Activated T-helper 17 cell treated with anti-CD3 and anti-CD28 coated beads, Interleukin-2, amount 50 U/mL, for 72 hours (primary cell): ENCODE results near the gene ZNF385C. TPM values are rescaled to one million over a fixed set of nuclear protein-coding genes. Genes with fewer than 3 reads are reported as not detected.

ENCODE experiments used
- ATAC-seq: fragments of 150-1000 bp; cut with Tn5 transposase; replicated peaks from 2 replicates; pipeline ENCODE4 v1.10.0; 2021; ENCODE audit warnings: mild to moderate bottlenecking, moderate library complexity
- H3K27ac Mint-ChIP-seq: one replicate; pipeline ENCODE4 v1.8.0; 2022; ENCODE audit warnings: mixed read lengths
- H3K27me3 Mint-ChIP-seq: one replicate; pipeline ENCODE4 v1.8.0; 2022; ENCODE audit warnings: mixed read lengths
- H3K36me3 Mint-ChIP-seq: one replicate; pipeline ENCODE4 v1.8.0; 2022; ENCODE audit warnings: low read depth, mild to moderate bottlenecking, mixed read lengths
- H3K4me1 Mint-ChIP-seq: one replicate; pipeline ENCODE4 v1.8.0; 2022; ENCODE audit warnings: mixed read lengths
- H3K4me3 Mint-ChIP-seq: one replicate; pipeline ENCODE4 v1.8.0; 2022; ENCODE audit warnings: mild to moderate bottlenecking, mixed read lengths
- H3K9me3 Mint-ChIP-seq: one replicate; pipeline ENCODE4 v1.8.0; 2022; ENCODE audit warnings: mixed read lengths
- total RNA-seq, 2 donors: library from RNA; stranded (reverse); gene quantifications; one replicate each; pipeline ENCODE4 v1.2.3, GENCODE V29; 2022

ZNF385C gene
- total RNA-seq, 2 donors from 2014 or later, result 0.15 to 0.48 TPM

- no peaks in the 10 kb centered on the region for H3K27me3 Mint-ChIP-seq
- H3K27ac Mint-ChIP-seq, result no peak overlapping the region
- ATAC-seq, result no peak
- no peaks in the 10 kb centered on the region for H3K9me3 Mint-ChIP-seq
- peaks cover 64% of the 10 kb centered on the region for H3K36me3 Mint-ChIP-seq
- H3K4me1 Mint-ChIP-seq, result peaks cover 5% of the 10 kb centered on the region
- H3K4me3 Mint-ChIP-seq, result no peak overlapping the region
Measured at GRCh38 chr17:42005166-42005565, 93.1 kb downstream of the ZNF385C start.

DNA sequence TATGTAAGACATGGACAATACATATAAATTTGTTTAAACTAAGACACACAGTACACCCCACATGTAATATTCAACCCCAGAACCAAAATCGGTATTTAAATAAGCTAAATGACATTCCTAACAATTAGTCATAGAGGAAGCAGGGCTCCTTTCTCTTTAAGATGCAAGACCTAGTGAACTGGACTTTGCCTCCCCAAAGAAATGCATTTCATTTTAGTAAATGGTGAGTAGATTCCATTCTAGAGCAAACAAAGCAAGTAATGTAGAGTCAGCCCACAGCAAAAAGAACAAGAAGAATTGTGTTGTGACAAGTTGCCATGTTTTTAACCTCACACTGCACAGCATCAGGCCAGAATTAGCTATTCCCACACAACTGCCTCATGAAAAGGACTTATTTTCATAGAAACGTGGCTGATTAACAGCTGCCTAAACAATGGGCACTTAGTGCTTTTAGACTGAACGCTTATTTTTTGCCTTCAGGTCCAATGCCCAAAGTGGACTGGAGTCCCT is 95.4 kb downstream of the ZNF385C start:
- Mint-ChIP-seq H3K4me1 (peaks cover 5% of the 10 kb centered on the region), H3K36me3 (peaks cover 74% of the 10 kb centered on the region), H3K4me3 (no peak overlapping the region), H3K27ac (peak overlapping the region; percentile 21), H3K27me3 (no peaks in the 10 kb centered on the region), H3K9me3 (no peaks in the 10 kb centered on the region)
- ATAC-seq, result no peak

DNA sequence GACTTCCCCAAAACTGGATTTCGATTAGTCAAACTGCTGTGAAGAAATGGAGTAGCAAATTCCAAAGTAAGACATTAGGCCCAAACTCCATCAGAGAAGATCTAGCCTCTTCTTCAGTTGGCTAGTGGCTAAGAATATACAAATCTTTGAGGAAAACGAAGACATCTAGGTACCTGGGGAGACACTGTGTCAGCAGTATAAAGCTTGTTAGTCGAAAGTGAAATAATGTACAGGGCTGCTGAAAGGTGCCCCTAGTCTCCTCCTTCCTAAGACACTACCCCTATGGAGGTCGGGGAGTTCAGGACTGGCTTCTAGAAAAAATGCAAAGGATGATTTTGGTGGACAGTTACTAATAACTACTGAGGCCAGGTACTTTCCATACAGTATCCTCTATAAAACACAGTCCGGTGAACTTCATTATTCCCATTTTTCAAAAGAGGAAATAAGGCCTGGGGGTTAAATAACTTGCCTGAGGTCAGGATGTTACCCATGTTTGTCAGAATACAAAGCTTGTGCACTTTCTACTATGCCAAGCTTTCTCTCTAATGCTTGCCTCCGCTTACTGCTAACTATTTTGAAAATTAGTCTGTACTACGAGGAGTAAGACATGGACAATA is 96.0 kb downstream of the ZNF385C start:
- peaks cover 5% of the 10 kb centered on the region for H3K4me1 Mint-ChIP-seq
- ATAC-seq, result no peak
- no peak overlapping the region for H3K27ac Mint-ChIP-seq
- no peaks in the 10 kb centered on the region for H3K9me3 Mint-ChIP-seq
- no peak overlapping the region for H3K4me3 Mint-ChIP-seq
- H3K36me3 Mint-ChIP-seq, result peaks cover 78% of the 10 kb centered on the region
- no peaks in the 10 kb centered on the region for H3K27me3 Mint-ChIP-seq

GRCh38 chr17:42001729-42002128 is 96.5 kb downstream of the ZNF385C start:
- Mint-ChIP-seq H3K27me3 (no peaks in the 10 kb centered on the region), H3K9me3 (no peaks in the 10 kb centered on the region), H3K27ac (no peak overlapping the region), H3K36me3 (peaks cover 78% of the 10 kb centered on the region), H3K4me3 (no peak overlapping the region), H3K4me1 (peaks cover 9% of the 10 kb centered on the region)
- no peak for ATAC-seq

GRCh38 chr17:42000413-42001133 is 97.7 kb downstream of the ZNF385C start:
- no peaks in the 10 kb centered on the region for H3K27me3 Mint-ChIP-seq
- no peak for ATAC-seq
- peaks cover 87% of the 10 kb centered on the region for H3K36me3 Mint-ChIP-seq
- H3K4me1 Mint-ChIP-seq, result peaks cover 17% of the 10 kb centered on the region
- H3K4me3 Mint-ChIP-seq, result no peak overlapping the region
- peak overlapping the region; percentile 21 for H3K27ac Mint-ChIP-seq
- no peaks in the 10 kb centered on the region for H3K9me3 Mint-ChIP-seq

GRCh38 chr17:41998497-41998896 is 99.8 kb downstream of the ZNF385C start:
- H3K27ac Mint-ChIP-seq, result no peak overlapping the region
- H3K36me3 Mint-ChIP-seq, result peaks cover 100% of the 10 kb centered on the region
- H3K9me3 Mint-ChIP-seq, result no peaks in the 10 kb centered on the region
- H3K27me3 Mint-ChIP-seq, result no peaks in the 10 kb centered on the region
- H3K4me1 Mint-ChIP-seq, result peaks cover 12% of the 10 kb centered on the region
- no peak for ATAC-seq
- no peak overlapping the region for H3K4me3 Mint-ChIP-seq

GRCh38 chr17:41996855-41997164 is 101.5 kb downstream of the ZNF385C start:
- peaks cover 100% of the 10 kb centered on the region for H3K36me3 Mint-ChIP-seq
- peak overlapping the region; percentile 79 for H3K27ac Mint-ChIP-seq
- H3K4me1 Mint-ChIP-seq, result peaks cover 12% of the 10 kb centered on the region
- H3K27me3 Mint-ChIP-seq, result no peaks in the 10 kb centered on the region
- H3K4me3 Mint-ChIP-seq, result peak overlapping the region; percentile 10
- no peaks in the 10 kb centered on the region for H3K9me3 Mint-ChIP-seq
- ATAC-seq, result no peak

- Mint-ChIP-seq H3K27ac (peak overlapping the region; percentile 17), H3K9me3 (no peaks in the 10 kb centered on the region), H3K4me1 (peaks cover 12% of the 10 kb centered on the region), H3K27me3 (no peaks in the 10 kb centered on the region), H3K4me3 (no peak overlapping the region), H3K36me3 (peaks cover 100% of the 10 kb centered on the region)
- no peak for ATAC-seq
Measured at GRCh38 chr17:41992576-41992975, 105.7 kb downstream of the ZNF385C start.

DNA sequence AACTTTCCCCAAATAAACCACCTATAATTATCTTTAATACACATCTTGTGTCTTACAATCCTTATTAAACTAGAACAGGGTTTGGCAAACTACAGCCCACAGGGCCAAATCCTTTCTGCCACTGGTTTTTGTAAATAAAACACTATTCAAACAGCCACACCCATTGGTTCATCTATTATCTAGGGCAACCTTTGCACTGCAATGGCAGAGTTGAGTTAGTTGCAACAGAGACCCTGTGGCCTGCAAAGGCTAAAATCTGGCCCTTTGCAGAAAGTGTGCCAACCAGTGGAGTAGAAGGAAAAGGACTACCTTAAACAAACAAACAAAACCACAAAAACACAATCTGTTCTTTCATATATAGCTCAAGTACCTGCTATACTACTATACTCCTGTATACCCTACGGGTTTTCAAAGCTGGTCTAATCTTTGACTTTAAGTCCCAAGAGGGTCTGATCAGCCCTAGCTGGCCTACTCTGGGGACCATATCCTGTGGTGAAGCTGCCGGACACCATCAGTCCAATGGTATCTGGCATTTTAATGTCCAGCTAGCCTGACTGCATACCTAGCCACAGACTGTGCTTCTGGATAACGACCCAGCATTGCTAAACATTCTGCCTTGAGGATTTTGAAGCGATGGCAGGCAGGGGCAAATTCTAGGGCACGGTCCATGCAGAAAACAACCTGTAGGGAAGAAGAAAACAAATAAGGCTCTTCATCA is 108.4 kb downstream of the ZNF385C start:
- no peaks in the 10 kb centered on the region for H3K27me3 Mint-ChIP-seq
- no peaks in the 10 kb centered on the region for H3K4me1 Mint-ChIP-seq
- no peak for ATAC-seq
- H3K9me3 Mint-ChIP-seq, result no peaks in the 10 kb centered on the region
- no peak overlapping the region for H3K4me3 Mint-ChIP-seq
- H3K27ac Mint-ChIP-seq, result no peak overlapping the region
- H3K36me3 Mint-ChIP-seq, result peaks cover 100% of the 10 kb centered on the region

- no peaks in the 10 kb centered on the region for H3K27me3 Mint-ChIP-seq
- H3K4me3 Mint-ChIP-seq, result no peak overlapping the region
- H3K9me3 Mint-ChIP-seq, result no peaks in the 10 kb centered on the region
- H3K4me1 Mint-ChIP-seq, result no peaks in the 10 kb centered on the region
- ATAC-seq, result no peak
- H3K36me3 Mint-ChIP-seq, result peaks cover 100% of the 10 kb centered on the region
- H3K27ac Mint-ChIP-seq, result peak overlapping the region; percentile 10
Measured at GRCh38 chr17:41988418-41988817, 109.9 kb downstream of the ZNF385C start.

DNA sequence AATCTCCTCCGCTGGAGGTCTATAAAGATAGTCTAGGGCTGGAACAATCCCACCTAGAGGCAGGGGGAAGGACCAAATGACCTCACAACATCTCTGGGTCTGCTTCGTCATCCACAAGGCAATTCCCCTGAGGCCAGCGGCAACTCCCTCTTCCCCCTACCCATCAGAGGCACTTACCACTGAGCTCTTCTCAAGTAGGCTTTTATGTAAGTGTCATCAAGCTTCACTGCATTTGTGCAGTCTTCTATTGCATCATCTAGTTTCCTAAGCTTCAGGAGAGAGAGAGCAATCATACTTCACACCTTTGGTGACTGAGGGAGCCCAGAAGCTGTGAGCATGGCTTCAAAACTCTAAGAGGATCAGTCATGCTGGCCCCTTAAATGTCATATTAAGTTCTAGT is 110.6 kb downstream of the ZNF385C start:
- Mint-ChIP-seq H3K27ac (peak overlapping the region; percentile 34), H3K27me3 (no peaks in the 10 kb centered on the region), H3K36me3 (peaks cover 100% of the 10 kb centered on the region), H3K4me3 (no peak overlapping the region), H3K4me1 (no peaks in the 10 kb centered on the region), H3K9me3 (no peaks in the 10 kb centered on the region)
- ATAC-seq, result no peak

- Mint-ChIP-seq H3K27me3 (no peaks in the 10 kb centered on the region), H3K27ac (peak overlapping the region; percentile 54), H3K4me3 (no peak overlapping the region), H3K36me3 (peaks cover 100% of the 10 kb centered on the region), H3K9me3 (no peaks in the 10 kb centered on the region), H3K4me1 (no peaks in the 10 kb centered on the region)
- no peak for ATAC-seq
Measured at GRCh38 chr17:41986634-41987033, 111.6 kb downstream of the ZNF385C start.

GRCh38 chr17:41985919-41986318 is 112.4 kb downstream of the ZNF385C start:
- Mint-ChIP-seq H3K36me3 (peaks cover 100% of the 10 kb centered on the region), H3K4me3 (no peak overlapping the region), H3K4me1 (no peaks in the 10 kb centered on the region), H3K27me3 (no peaks in the 10 kb centered on the region), H3K9me3 (no peaks in the 10 kb centered on the region), H3K27ac (no peak overlapping the region)
- no peak for ATAC-seq

DNA sequence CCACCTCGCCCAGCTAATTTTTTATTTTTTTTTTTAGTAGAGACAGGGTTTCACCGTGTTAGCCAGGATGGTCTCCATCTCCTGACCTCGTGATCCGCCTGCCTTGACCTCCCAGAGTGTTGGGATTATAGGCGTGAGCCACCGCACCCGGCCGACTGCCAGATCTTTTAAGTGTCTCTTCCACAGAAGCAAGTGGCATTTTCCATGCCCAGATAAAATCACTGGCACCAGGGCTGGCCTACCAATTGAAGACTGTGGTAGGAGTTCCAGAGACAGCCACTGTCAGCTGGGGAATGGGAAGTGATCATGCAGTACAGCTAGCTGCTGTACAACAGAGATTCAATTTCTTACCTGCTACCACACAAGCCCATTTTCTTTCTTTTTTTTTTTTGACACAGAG is 113.8 kb downstream of the ZNF385C start:
- H3K36me3 Mint-ChIP-seq, result peaks cover 99% of the 10 kb centered on the region

More for the DNA sequence above, 113.8 kb downstream of the ZNF385C start:
- no peaks in the 10 kb centered on the region for H3K9me3 Mint-ChIP-seq
- no peak overlapping the region for H3K27ac Mint-ChIP-seq
- ATAC-seq, result no peak
- H3K27me3 Mint-ChIP-seq, result no peaks in the 10 kb centered on the region
- no peaks in the 10 kb centered on the region for H3K4me1 Mint-ChIP-seq
- H3K4me3 Mint-ChIP-seq, result no peak overlapping the region
